Measurements from ENCODE around the gene FIG4.
"Not testable (repeated sequence)": the region's sequence is repeated elsewhere in the genome, so short reads cannot be mapped to it uniquely, and the experiment has no call there.

FIG4 gene

DNA sequence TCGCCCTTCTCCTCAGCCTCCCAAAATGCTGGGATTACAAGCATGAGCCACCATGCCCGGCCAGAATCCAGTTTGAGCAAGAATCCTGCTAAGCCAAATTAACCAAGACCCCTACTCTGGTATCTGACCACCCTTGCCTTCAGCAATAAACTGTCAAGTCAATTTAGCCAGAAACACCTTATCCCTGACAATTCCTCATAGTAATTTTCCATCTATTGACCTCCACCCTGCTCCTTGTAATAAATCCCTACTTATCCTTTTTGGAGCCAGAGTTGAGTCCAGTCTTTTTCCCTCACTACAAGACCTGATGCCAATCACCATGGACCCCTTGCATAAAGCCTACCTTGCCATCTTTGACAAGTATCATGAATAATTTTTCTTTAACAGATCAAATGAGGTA, 173.0 kb downstream of the FIG4 start:
- no peak for DNase-seq

DNA sequence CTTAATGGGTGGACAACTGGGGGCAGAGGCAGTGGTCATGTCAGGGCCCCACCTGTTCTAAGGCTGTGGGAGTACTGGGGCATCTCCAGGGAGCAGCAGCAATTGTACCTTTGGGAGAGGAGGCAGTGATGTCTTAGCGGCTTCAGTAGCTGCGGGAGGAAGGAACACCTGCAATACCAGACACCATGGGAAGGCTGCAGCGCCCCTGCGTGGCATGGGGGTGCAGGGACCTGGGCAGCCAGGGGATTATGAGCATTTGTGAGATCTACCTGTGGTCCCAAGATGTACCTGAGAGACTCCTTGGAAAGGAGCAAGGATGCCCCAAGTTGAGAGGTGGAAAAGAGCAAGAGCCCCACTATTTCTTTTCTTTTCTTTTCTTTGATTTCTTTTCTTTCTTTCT, 174.9 kb downstream of the FIG4 start:
- no peak for DNase-seq

DNA sequence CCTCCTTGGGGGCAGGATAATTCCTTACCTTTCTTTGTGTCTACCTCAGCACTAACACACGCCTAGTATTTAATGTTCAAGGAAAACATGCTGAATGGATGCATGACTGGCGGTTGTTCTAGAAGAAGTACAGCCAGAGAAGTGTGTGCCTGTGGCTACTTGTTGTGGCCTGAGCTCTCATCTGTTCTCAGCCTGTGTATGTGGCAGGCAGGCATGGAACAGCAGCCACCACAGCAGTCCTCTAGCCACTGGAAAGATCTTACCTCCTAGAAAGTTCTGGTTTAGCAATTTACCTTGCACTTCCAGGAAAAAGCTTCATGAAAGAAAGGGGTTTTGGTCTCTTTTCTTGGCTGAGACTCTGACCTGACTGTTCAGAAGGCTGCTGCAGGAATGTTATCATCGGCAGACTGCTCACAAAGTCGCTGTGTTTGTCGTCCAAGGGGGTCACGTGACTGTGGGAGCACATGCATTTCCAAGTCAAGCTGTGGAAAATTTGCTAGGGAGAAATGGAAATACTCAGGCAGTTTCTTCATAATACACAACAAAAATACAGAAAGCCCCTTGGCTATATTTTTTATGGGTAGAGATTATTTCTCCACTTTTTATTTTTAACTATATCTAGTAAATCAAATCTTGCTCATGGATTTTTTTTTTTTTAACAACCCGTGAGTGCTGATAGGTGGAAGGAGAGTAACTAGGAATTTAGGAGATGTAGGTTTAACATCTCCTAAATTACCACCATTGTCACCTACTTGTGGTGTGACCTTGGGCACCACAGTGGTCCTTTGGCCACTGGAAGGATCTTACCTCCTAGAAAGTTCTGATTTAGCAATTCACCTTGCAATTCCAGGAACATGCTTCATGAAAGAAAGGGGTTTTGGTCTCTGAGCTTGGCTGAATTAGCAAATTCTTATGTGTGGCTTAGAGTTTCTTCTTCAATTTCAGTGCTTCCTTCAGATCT, 176.2 kb downstream of the FIG4 start:
- DNase-seq, result peak; percentile 7

DNA sequence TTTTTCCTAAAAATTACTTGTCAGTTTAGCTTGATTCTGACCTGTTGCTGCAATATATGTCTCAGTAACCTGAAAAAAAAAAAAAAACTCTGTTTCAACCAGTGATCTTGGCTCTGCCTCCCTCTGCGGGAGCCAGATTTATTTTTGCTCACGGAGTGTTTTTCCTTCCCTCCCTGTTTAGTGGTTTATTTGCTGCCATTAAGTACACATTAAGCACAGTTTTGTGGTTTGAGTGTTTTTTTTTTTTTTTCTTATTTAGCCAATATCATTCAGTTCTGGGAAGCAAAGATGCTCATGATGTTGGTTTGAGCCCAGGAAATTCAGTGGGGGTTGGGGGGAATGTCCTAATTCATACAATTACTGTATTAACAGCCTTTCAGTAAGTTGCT, 176.9 kb downstream of the FIG4 start:
- DNase-seq, result no peak

DNA sequence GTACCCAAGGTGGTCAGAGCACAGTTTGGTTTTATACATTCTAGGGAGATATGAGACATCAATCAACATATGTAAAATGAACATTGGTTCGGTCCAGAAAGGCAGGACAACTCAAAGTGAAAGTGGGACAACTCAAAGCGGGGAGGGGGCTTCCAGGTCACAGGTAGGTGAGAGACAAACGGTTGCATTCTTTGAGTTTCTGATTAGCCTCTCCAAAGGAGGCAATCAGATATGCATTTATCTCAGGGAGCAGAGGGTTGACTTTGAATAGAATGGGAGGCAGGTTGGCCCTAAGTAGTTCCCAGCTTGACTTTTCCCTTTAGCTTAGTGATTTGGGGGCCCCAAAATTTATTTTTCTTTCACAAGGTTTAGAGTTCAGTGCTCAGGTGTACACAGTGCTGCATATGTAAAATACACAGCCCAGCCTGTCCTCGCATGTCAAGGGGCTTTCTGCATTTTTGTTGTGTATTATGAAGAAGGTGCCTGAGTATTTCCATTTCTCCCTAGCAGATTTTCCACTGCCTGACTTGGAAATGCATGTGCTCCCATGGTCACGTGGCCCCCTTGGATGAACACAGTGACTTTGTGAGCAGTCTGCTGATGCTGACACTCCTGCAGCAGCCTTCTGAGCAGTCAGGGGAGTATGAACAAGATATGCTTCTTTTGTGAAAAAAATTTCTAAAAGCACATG, 178.4 kb downstream of the FIG4 start:
- not testable (repeated sequence) for DNase-seq

DNA sequence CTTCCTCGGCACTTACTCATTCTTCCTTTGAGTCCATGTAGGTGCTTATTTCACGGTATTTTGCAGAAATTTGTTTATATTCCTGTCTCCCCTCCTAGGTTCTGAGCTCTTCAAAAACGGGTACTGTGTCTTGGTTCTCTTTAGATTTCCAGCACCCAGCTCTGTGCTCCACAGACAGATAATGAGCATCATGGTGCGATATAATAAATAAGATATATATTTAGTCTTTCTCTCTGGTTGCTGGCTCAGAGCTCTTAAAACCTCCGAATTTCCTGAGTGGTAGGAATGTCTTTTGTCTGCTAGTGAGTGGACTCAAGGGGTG, 179.0 kb downstream of the FIG4 start:
- no peak for DNase-seq

DNA sequence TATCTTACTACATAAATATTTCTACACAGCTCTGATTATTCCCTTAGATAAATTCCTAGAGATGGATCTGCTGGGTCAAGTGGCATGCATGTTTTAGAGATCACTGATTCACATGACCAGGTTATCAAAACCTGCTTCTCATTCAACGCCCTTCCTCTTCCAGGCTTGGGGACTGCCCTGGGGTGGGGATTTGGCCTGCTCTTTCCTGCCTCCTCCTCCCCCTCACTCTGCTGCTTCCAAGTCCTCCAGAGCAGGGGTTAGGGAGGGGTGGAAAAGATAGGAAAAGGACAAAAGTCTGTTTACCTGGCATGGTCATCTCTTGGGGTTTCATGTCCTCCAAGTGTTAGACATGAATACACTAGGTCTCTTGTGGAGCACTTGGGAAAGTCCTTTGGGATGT, 181.5 kb downstream of the FIG4 start:
- DNase-seq, result no peak

DNA sequence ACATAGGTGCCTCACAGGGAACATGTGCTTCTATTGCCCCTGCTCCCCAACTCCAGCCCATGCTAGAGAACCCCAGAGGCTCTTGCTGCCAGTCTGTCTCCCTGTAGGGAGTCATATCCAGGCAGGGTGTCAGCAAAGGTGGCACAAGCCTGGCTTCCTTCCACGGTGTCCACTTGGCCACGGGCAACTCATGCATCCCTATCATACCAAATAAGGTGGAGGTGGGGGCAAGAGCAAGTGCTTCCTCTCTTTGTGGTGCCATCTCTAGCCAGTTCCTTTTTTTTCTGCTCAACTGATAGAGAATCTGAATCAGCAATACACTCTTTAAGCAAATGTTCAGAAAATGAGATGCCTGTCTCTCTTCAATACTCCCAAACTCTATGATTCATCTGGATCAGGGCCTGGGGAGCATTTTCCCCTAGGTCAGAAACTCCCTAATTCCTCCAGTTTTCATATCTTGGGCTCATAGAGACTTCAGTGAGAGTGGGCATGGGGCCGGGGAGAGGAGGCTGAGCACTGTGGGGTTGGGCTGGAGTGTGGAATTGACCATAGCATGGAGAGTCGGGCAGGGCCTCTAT, 182.0 kb downstream of the FIG4 start:
- DNase-seq, result no peak

DNA sequence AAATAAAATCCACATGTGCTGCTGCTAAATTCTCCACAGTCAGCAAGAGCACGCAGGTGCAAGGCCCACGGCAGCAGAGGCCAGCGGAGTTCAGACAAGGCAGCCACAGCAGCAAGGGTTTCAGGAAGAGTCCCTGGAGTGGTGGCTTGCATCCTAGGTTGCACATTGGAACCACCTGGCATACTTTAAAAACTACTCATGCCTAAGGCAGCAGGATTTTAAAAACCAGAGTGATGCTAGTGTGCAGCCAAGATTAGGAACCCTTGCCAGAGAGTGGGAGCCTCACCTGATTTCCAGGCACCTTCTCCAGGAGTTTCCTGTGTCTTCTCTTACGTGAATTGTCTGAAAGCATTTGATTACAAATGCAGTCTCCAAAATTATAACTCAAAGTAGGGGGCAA, 183.0 kb downstream of the FIG4 start:
- DNase-seq, result no peak

DNA sequence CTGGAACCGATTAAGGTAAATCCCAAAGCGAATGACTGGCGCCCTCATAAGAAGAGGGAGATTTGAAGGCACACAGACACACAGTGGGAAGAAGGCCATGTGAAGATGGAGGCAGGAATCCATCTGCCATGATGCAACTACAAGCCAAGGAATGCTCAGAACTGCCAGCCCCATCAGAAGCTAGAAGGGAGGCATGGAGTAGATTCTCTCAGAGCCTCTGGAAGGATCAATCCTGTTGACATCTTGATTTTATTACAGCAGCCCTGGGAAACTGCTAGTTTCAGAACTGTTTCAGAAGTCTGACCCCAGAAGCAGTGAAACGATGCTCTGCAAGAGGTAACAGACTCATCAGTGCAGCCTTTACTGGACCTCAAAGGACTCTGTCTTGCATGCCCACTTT, 183.5 kb downstream of the FIG4 start:
- no peak for DNase-seq

All from SHP77 treated with DMSO at 0.1 percent for 48 hours (cell line).